DOHH2 (cell line): ENCODE measurements around the gene JPH2.

ENCODE experiments used
- H3F3A ChIP-seq: fragments of 200-600 bp; sonication (generic), shearing (Covaris generic); 2 replicates; pipeline ENCODE4 v1.6.0; 2016; ENCODE audit warnings: antibody characterized with exemption, mild to moderate bottlenecking; ENCODE audit not compliant: control insufficient read depth, insufficient read depth
- H3K27ac ChIP-seq: fragments of 200-600 bp; sonication (generic); 2 replicates; pipeline ENCODE4 v1.5.1; 2014; ENCODE audit warnings: low read depth, mild to moderate bottlenecking, low read length, moderate library complexity
- H3K27me3 ChIP-seq: fragments of 200-600 bp; sonication (generic); 2 replicates; pipeline ENCODE4 v1.6.1; 2014; ENCODE audit warnings: mild to moderate bottlenecking, low read length, mixed read lengths; ENCODE audit not compliant: control insufficient read depth
- H3K36me3 ChIP-seq: fragments of 200-600 bp; sonication (generic); 2 replicates; pipeline ENCODE4 v1.6.1; 2014; ENCODE audit warnings: mild to moderate bottlenecking, low read length, moderate library complexity, mixed read lengths; ENCODE audit not compliant: control insufficient read depth
- H3K4me1 ChIP-seq: fragments of 200-600 bp; sonication (generic); 2 replicates; pipeline ENCODE4 v1.6.1; 2014; ENCODE audit warnings: mild to moderate bottlenecking, low read length, mixed read lengths; ENCODE audit not compliant: control insufficient read depth
- H3K4me2 ChIP-seq: fragments of 200-600 bp; sonication (generic); 2 replicates; pipeline ENCODE4 v1.6.0; 2014; ENCODE audit warnings: mild to moderate bottlenecking, low read length, moderate library complexity
- H3K4me3 ChIP-seq: fragments of 200-600 bp; sonication (generic); 2 replicates; pipeline ENCODE4 v1.5.1; 2014; ENCODE audit warnings: mild to moderate bottlenecking, low read length, mixed read lengths
- H3K79me2 ChIP-seq: fragments of 200-600 bp; sonication (generic); 2 replicates; pipeline ENCODE4 v1.6.1; 2014; ENCODE audit warnings: mild to moderate bottlenecking, low read length, mixed read lengths; ENCODE audit not compliant: control insufficient read depth
- H3K9me2 ChIP-seq: fragments of 200-600 bp; sonication (generic); replicated peaks from 2 replicates; pipeline ENCODE4 v1.6.1; 2014; ENCODE audit warnings: mild to moderate bottlenecking, low read length, mixed read lengths; ENCODE audit not compliant: control insufficient read depth
- H3K9me3 ChIP-seq: fragments of 200-600 bp; sonication (generic); 2 replicates; pipeline ENCODE4 v1.6.1; 2014; ENCODE audit warnings: antibody characterized with exemption, low read length, mixed read lengths; ENCODE audit not compliant: control insufficient read depth, insufficient read depth
- H4K20me1 ChIP-seq: fragments of 200-600 bp; sonication (generic); 2 replicates; pipeline ENCODE4 v1.6.0; 2014; ENCODE audit warnings: low read depth, mild to moderate bottlenecking, antibody characterized with exemption, low read length, moderate library complexity; ENCODE audit not compliant: control insufficient read depth, insufficient read depth
- CTCF ChIP-seq: fragments of 200-600 bp; sonication (generic); IDR thresholded peaks from one replicate; pipeline ENCODE4 v1.5.1; 2014; ENCODE audit warnings: antibody characterized with exemption, mild to moderate bottlenecking, low read depth, low read length; ENCODE audit not compliant: poor library complexity, severe bottlenecking
- EZH2phosphoT487 ChIP-seq: fragments of 200-600 bp; sonication (generic); IDR thresholded peaks from 2 replicates; pipeline ENCODE4 v1.6.1; 2017; ENCODE audit warnings: borderline replicate concordance, mild to moderate bottlenecking, antibody characterized with exemption, low read length, moderate library complexity, mixed read lengths

The JPH2 gene

DNA sequence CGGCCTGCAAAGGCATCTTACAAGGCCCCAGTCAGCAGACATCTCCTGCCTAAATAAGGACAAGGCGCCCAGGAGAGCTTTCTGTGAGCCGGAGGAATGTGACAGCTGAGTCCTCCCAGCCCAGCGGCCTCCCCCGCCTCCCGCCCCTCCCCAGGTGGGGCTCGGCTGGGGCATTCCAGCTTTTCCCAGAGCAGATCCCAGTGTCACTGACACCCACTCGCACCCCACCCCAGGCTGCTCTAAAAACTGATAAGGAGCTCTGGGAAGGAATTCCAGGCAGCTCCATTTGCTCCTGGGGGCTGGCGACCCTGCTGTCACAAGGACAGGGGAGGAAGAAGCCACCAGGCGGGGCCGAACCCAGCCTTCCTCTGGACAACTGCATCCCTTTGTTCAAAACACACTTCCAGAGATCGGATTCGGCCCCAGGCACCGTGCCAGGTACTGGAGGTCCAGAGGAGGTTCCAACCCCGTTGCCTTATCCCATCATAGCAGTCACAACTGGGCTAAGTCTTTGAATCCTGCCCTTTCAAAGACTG, 49.7 kb downstream of the JPH2 start:
- Histone ChIP-seq H3K79me2 (no peaks in the 10 kb centered on the region), H3K27me3 (peaks cover 8% of the 10 kb centered on the region), H3K9me3 (no peaks in the 10 kb centered on the region), H3K9me2 (no peaks in the 10 kb centered on the region), H3F3A (no peaks in the 10 kb centered on the region), H3K4me1 (no peaks in the 10 kb centered on the region), H3K4me2 (no peak overlapping the region), H4K20me1 (no peaks in the 10 kb centered on the region), H3K27ac (no peak overlapping the region), H3K36me3 (no peaks in the 10 kb centered on the region), H3K4me3 (no peak overlapping the region)
- TF ChIP-seq EZH2phosphoT487 (no peak), CTCF (no peak)

DNA sequence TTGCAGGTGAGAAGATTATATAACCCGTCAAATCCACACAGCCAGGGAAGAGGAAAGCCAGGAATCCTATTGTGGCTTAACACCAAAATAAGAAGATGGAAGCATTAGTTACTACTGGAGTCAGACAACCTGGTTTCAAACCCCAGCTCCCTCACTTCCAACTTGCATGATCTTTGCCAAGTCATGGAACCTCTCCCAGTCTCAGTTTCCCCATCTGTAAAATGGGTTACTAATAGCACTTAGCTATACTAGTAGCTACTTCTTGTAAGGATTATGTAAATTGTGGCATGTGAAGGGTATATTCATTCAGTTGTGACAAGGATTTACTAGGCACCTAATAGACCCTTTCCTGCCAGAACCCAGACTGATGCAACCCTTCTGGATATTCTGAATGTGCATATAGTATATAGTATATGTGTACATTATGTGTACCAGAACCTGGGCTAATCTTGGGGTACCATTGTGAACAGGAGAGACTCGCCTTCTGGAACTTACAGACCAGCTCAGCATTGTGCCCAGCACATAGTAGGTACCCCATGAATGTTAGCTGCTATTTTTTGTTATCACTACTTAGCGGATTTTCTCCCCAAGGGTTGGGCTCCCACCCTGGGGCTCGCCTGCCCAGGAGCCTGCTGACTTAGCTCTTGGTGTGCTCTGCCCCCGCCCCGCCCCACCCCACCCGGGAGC, 50.3 kb downstream of the JPH2 start:
- Histone ChIP-seq H3K36me3 (no peaks in the 10 kb centered on the region), H4K20me1 (no peaks in the 10 kb centered on the region), H3K79me2 (no peaks in the 10 kb centered on the region), H3K4me1 (no peaks in the 10 kb centered on the region), H3F3A (no peaks in the 10 kb centered on the region), H3K4me2 (no peak overlapping the region), H3K9me2 (no peaks in the 10 kb centered on the region), H3K27me3 (peaks cover 10% of the 10 kb centered on the region), H3K9me3 (no peaks in the 10 kb centered on the region), H3K4me3 (no peak overlapping the region), H3K27ac (no peak overlapping the region)
- TF ChIP-seq CTCF (no peak), EZH2phosphoT487 (no peak)

DNA sequence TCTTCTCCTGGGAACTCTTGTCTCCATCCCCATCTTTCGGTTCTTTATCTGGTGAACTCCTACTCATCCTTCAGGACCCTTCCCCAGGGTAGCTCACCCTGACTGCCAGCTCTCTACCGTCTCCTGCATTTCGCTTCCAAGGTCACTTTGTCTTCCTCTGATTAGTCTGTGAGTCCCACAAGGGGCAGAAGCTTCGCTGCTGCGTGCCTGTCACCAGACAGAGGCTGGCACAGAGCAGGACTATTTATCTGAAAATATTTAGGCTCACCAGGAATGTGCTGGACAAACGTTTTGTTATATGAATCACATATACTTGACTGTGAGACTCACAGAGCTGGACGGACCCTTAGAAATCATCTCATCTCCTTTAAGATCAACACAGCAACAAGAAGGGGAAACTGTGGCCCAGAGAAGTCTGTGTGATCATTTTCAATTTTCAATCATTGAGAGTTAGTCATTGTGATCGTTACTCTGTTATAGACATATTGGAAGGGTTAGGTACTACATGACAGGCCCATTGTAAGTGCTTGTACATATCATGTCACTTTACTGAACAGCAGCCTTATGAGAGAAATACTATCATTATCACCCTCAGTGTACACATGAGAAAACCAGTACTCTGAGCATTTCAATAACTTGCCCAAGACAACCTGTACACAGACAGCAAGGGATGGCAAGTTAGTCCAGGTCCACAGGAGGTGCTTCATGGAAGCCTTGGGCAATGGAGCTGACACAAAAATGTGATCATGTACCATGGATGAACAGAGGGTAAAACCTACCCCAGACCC, 51.4 kb downstream of the JPH2 start:
- no peaks in the 10 kb centered on the region for H3K9me2 ChIP-seq

More for the DNA sequence above, 51.4 kb downstream of the JPH2 start:
- no peaks in the 10 kb centered on the region for H3F3A ChIP-seq
- TF ChIP-seq EZH2phosphoT487 (no peak), CTCF (no peak)
- H3K9me3 ChIP-seq: no peaks in the 10 kb centered on the region
- no peak overlapping the region for H3K4me3 ChIP-seq
- peaks cover 8% of the 10 kb centered on the region for H3K27me3 ChIP-seq
- no peak overlapping the region for H3K27ac ChIP-seq
- H3K4me2 ChIP-seq: no peak overlapping the region
- H3K4me1 ChIP-seq: no peaks in the 10 kb centered on the region
- H4K20me1 ChIP-seq: no peaks in the 10 kb centered on the region
- no peaks in the 10 kb centered on the region for H3K36me3 ChIP-seq
- H3K79me2 ChIP-seq: no peaks in the 10 kb centered on the region
